Measurements from ENCODE around the gene PLCL2.
"Not testable (repeated sequence)": the region's sequence is repeated elsewhere in the genome, so short reads cannot be mapped to it uniquely, and the experiment has no call there.

The PLCL2 gene

GRCh38 chr3:16979769-16980515 lies 95.2 kb downstream of the PLCL2 start:
- DNase-seq, result not testable (repeated sequence)

GRCh38 chr3:16980526-16980925 lies 95.8 kb downstream of the PLCL2 start:
- DNase-seq, result not testable (repeated sequence)

GRCh38 chr3:16982460-16982859 lies 97.7 kb downstream of the PLCL2 start:
- no peak for DNase-seq

- no peak for DNase-seq
Measured at GRCh38 chr3:16985608-16986007, 100.9 kb downstream of the PLCL2 start.

GRCh38 chr3:16987141-16987540 lies 102.4 kb downstream of the PLCL2 start:
- no peak for DNase-seq

GRCh38 chr3:16990163-16990562 lies 105.4 kb downstream of the PLCL2 start:
- DNase-seq, result no peak

GRCh38 chr3:16992198-16992597 lies 107.4 kb downstream of the PLCL2 start:
- DNase-seq, result no peak

GRCh38 chr3:16993227-16993626 lies 108.5 kb downstream of the PLCL2 start:
- DNase-seq, result no peak

- no peak for DNase-seq
Measured at GRCh38 chr3:16994854-16995525, 110.2 kb downstream of the PLCL2 start.

GRCh38 chr3:16995601-16996000 lies 110.8 kb downstream of the PLCL2 start:
- no peak for DNase-seq

GRCh38 chr3:16998236-16998923 lies 113.6 kb downstream of the PLCL2 start:
- no peak for DNase-seq

- DNase-seq, result no peak
Measured at GRCh38 chr3:16999161-16999560, 114.4 kb downstream of the PLCL2 start.

- DNase-seq, result no peak
Measured at GRCh38 chr3:16999871-17000270, 115.1 kb downstream of the PLCL2 start.

GRCh38 chr3:17003457-17003856 lies 118.7 kb downstream of the PLCL2 start:
- DNase-seq, result no peak

GRCh38 chr3:17006132-17006852 lies 121.5 kb downstream of the PLCL2 start:
- no peak for DNase-seq

- no peak for DNase-seq
Measured at GRCh38 chr3:17007284-17007683, 122.5 kb downstream of the PLCL2 start.

GRCh38 chr3:17009826-17010225 lies 125.1 kb downstream of the PLCL2 start:
- DNase-seq, result no peak

- no peak for DNase-seq
Measured at GRCh38 chr3:17011728-17012338, 127.1 kb downstream of the PLCL2 start.

- no peak for DNase-seq
Measured at GRCh38 chr3:17013050-17013449, 128.3 kb downstream of the PLCL2 start.

- DNase-seq, result no peak
Measured at GRCh38 chr3:17013571-17013970, 128.8 kb downstream of the PLCL2 start.

GRCh38 chr3:17014284-17014683 lies 129.5 kb downstream of the PLCL2 start:
- DNase-seq, result no peak

GRCh38 chr3:17014709-17015108 lies 130.0 kb downstream of the PLCL2 start:
- DNase-seq, result no peak

GRCh38 chr3:17021614-17022013 lies 136.9 kb downstream of the PLCL2 start:
- DNase-seq, result no peak

Data from NCI-H146 (cell line).